ENCODE measurements around the gene SYT10. TPM values are rescaled to one million over a fixed set of nuclear protein-coding genes. Genes with fewer than 3 reads are reported as not detected.
A peak's percentile ranks its signal among the peaks of the same experiment; 100 is the strongest.

Gene SYT10
- total RNA-seq, 1 donor from 2014 or later, result 1.2 TPM

DNA sequence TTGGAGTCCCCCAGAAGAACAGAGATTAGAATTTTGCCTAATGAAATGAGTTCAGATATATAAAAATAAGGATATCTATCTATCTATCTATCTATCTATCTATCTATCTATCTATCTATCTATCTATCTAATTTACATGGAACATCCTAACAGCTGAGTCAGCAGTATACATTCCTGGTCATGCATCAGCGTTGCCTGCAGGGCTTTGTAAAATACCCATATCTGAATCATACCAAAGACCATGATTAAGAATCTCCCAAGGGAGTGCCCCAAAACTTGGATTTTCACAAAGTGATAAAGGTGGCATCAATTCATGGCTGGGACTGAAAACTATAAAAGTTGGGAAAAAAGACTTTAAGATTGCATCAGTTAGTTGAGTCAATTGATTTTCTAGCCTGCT, 32.7 kb upstream of the SYT10 start:
- no peaks in the 10 kb centered on the region for H3K4me1 Mint-ChIP-seq
- H3K36me3 Mint-ChIP-seq, result no peaks in the 10 kb centered on the region
- no peak for TF ChIP-seq EZH2phosphoT487 (IDR thresholded peaks at IDR 0.05)

DNA sequence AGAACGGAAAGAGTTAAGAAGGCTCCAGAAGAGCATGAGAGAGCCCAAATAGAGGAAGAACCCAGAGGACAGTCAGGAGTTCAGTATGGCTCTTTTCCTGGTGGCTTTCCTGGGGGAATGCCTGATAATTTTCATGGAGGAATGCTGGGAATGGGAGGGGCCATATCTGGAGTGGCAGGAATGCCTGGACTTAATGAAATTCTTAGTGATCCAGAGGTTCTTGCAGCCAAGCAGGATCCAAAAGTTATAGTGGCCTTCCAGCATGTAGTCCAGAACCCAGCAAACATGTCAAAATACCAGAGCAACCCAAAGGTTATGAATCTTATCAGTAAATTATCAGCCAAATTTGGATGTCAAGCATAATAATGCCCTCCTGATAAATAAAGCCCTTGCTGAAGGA, 15.5 kb upstream of the SYT10 start:
- Mint-ChIP-seq H3K27me3 (ENCODE audit: insufficient read depth, low read depth) (no peaks in the 10 kb centered on the region), H3K27ac (no peak overlapping the region), H3K4me1 (no peaks in the 10 kb centered on the region), H3K4me3 (no peak overlapping the region), H3K36me3 (no peaks in the 10 kb centered on the region), H3K9me3 (no peaks in the 10 kb centered on the region)
- Histone ChIP-seq H4K20me1 (ENCODE audit: low read depth) (no peaks in the 10 kb centered on the region), H3K9me3 (ENCODE audit: low read depth) (no peaks in the 10 kb centered on the region), H3K4me2 (no peak overlapping the region), H3F3A (ENCODE audit: low read depth) (no peaks in the 10 kb centered on the region), H3K9ac (no peak overlapping the region), H3K27me3 (no peaks in the 10 kb centered on the region), H3K79me2 (ENCODE audit: low read depth) (no peaks in the 10 kb centered on the region), H2AFZ (replicated peaks) (no peak overlapping the region), H3K27ac (no peak overlapping the region), H3K36me3 (no peaks in the 10 kb centered on the region), H3K4me1 (no peaks in the 10 kb centered on the region), H3K4me3 (no peak overlapping the region)
- TF ChIP-seq EZH2phosphoT487 (IDR thresholded peaks at IDR 0.05), result no peak
- TF ChIP-seq EZH2 (IDR thresholded peaks at IDR 0.05), result no peak
- TF ChIP-seq, protein P1, sequence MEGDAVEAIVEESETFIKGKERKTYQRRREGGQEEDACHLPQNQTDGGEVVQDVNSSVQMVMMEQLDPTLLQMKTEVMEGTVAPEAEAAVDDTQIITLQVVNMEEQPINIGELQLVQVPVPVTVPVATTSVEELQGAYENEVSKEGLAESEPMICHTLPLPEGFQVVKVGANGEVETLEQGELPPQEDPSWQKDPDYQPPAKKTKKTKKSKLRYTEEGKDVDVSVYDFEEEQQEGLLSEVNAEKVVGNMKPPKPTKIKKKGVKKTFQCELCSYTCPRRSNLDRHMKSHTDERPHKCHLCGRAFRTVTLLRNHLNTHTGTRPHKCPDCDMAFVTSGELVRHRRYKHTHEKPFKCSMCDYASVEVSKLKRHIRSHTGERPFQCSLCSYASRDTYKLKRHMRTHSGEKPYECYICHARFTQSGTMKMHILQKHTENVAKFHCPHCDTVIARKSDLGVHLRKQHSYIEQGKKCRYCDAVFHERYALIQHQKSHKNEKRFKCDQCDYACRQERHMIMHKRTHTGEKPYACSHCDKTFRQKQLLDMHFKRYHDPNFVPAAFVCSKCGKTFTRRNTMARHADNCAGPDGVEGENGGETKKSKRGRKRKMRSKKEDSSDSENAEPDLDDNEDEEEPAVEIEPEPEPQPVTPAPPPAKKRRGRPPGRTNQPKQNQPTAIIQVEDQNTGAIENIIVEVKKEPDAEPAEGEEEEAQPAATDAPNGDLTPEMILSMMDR (IDR thresholded peaks at IDR 0.05), result no peak
- no peak for DNase-seq (ENCODE audit: low spot score)

More for the DNA sequence above, 32.7 kb upstream of the SYT10 start:
- H3K27ac ChIP-seq, result no peak overlapping the region
- no peaks in the 10 kb centered on the region for H3F3A ChIP-seq (ENCODE audit: low read depth)
- H3K27ac Mint-ChIP-seq, result no peak overlapping the region
- DNase-seq (ENCODE audit: low spot score), result no peak
- H3K4me2 ChIP-seq, result no peak overlapping the region
- H3K4me3 Mint-ChIP-seq, result no peak overlapping the region
- no peaks in the 10 kb centered on the region for H3K4me1 ChIP-seq
- H3K9me3 ChIP-seq (ENCODE audit: low read depth), result no peaks in the 10 kb centered on the region
- H3K9ac ChIP-seq, result no peak overlapping the region
- no peaks in the 10 kb centered on the region for H4K20me1 ChIP-seq (ENCODE audit: low read depth)
- H3K36me3 ChIP-seq, result no peaks in the 10 kb centered on the region
- no peak overlapping the region for H3K4me3 ChIP-seq
- H2AFZ ChIP-seq (replicated peaks), result no peak overlapping the region
- no peaks in the 10 kb centered on the region for H3K79me2 ChIP-seq (ENCODE audit: low read depth)
- no peaks in the 10 kb centered on the region for H3K27me3 ChIP-seq
- peaks cover 4% of the 10 kb centered on the region for H3K9me3 Mint-ChIP-seq
- no peaks in the 10 kb centered on the region for H3K27me3 Mint-ChIP-seq (ENCODE audit: insufficient read depth, low read depth)

DNA sequence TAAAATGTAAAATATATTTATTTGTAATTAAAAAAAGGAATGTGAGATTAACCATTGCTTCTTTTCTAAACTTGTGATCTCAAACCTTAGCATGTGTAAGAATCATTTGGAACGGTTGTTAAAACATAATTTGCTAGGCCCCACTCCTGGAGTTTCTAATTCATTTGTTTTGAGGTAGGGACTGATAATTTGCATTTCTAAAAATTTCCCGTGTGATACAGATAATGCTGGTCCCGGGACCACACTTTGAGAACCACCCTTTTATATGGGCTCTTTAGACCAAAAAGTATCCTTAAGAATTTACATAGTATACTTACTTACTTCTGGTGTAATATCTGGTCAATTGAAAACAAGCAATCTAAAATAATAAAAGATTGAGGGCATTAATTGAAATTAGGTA, 10.9 kb upstream of the SYT10 start:
- Mint-ChIP-seq H3K4me3 (no peak overlapping the region), H3K36me3 (no peaks in the 10 kb centered on the region), H3K27ac (no peak overlapping the region), H3K9me3 (no peaks in the 10 kb centered on the region), H3K4me1 (no peaks in the 10 kb centered on the region), H3K27me3 (ENCODE audit: insufficient read depth, low read depth) (no peaks in the 10 kb centered on the region)
- Histone ChIP-seq H3K4me1 (no peaks in the 10 kb centered on the region), H3K79me2 (ENCODE audit: low read depth) (no peaks in the 10 kb centered on the region), H3K27me3 (no peaks in the 10 kb centered on the region), H3K9ac (no peak overlapping the region), H3K9me3 (ENCODE audit: low read depth) (no peaks in the 10 kb centered on the region), H4K20me1 (ENCODE audit: low read depth) (no peaks in the 10 kb centered on the region), H3K27ac (no peak overlapping the region), H3K36me3 (no peaks in the 10 kb centered on the region), H3F3A (ENCODE audit: low read depth) (no peaks in the 10 kb centered on the region), H3K4me2 (no peak overlapping the region), H3K4me3 (no peak overlapping the region), H2AFZ (replicated peaks) (no peak overlapping the region)
- DNase-seq (ENCODE audit: low spot score), result no peak
- no peak for TF ChIP-seq EZH2phosphoT487 (IDR thresholded peaks at IDR 0.05)
- TF ChIP-seq, protein P1 (IDR thresholded peaks at IDR 0.05), result no peak
- no peak for TF ChIP-seq EZH2 (IDR thresholded peaks at IDR 0.05)

DNA sequence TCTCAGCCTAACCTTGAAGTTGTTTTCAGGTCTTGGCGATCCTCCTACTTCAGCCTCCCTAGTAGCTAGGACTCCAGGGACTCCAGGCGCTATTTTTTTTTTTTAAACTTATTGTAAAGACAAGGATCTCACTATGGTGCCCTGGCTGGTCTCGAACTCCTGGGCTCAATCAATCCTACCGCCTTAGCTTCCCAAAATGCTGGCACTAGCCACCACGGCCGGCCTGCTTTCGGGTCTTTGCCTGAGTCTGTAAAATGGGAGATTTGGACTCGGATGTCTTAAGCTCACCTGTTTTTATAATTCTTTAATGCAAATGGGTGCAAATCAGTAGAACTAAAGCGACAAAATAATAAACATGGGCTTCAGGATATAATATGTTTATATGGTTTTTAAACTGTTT, 858 bp upstream of the SYT10 start:
- H2AFZ ChIP-seq (replicated peaks), result no peak overlapping the region
- no peaks in the 10 kb centered on the region for H4K20me1 ChIP-seq (ENCODE audit: low read depth)
- Mint-ChIP-seq H3K4me3 (peak overlapping the region; percentile 82), H3K27me3 (ENCODE audit: insufficient read depth, low read depth) (peaks cover 31% of the 10 kb centered on the region), H3K4me1 (peaks cover 4% of the 10 kb centered on the region), H3K9me3 (no peaks in the 10 kb centered on the region), H3K27ac (no peak overlapping the region), H3K36me3 (no peaks in the 10 kb centered on the region)
- H3K9ac ChIP-seq, result no peak overlapping the region
- no peak overlapping the region for H3K27ac ChIP-seq
- peaks cover 4% of the 10 kb centered on the region for H3F3A ChIP-seq (ENCODE audit: low read depth)
- H3K9me3 ChIP-seq (ENCODE audit: low read depth), result no peaks in the 10 kb centered on the region
- no peaks in the 10 kb centered on the region for H3K79me2 ChIP-seq (ENCODE audit: low read depth)
- H3K4me1 ChIP-seq, result peaks cover 8% of the 10 kb centered on the region
- H3K4me3 ChIP-seq, result no peak overlapping the region
- H3K4me2 ChIP-seq, result no peak overlapping the region
- TF ChIP-seq, protein P1 (IDR thresholded peaks at IDR 0.05), result no peak
- TF ChIP-seq EZH2phosphoT487 (IDR thresholded peaks at IDR 0.05), result no peak
- TF ChIP-seq EZH2 (IDR thresholded peaks at IDR 0.05), result no peak
- H3K36me3 ChIP-seq, result no peaks in the 10 kb centered on the region
- peaks cover 62% of the 10 kb centered on the region for H3K27me3 ChIP-seq
- no peak for DNase-seq (ENCODE audit: low spot score)
